Keratinocyte (primary cell): Measurements from ENCODE around the gene AOC1. TPM values are rescaled to one million over a fixed set of nuclear protein-coding genes. Genes with fewer than 3 reads are reported as not detected.

Source experiments
- DNase-seq: peaks from one replicate; pipeline ENCODE4 v3.0.0-alpha.2; 2011; ENCODE audit warnings: low read depth, missing footprints, low spot score
- FAIRE-seq: peaks from 2 replicates; lab custom pipeline; 2011; peaks lifted over from hg19 to GRCh38; lab: Jason Lieb, UNC
- H2AFZ ChIP-seq: 2 replicates; pipeline ENCODE4 v1.6.0; 2012; ENCODE audit warnings: low read length, control low read depth, inconsistent platforms; ENCODE audit not compliant: control insufficient read depth
- H3K27ac ChIP-seq: 2 replicates; pipeline ENCODE4 v1.5.1; 2011; ENCODE audit warnings: low read length; ENCODE audit not compliant: control insufficient read depth, insufficient read depth
- H3K27me3 ChIP-seq: 3 replicates; pipeline ENCODE4 v1.6.0; 2011; ENCODE audit warnings: low read length; ENCODE audit not compliant: control insufficient read depth, insufficient read depth; ENCODE audit errors: extremely low read depth
- H3K36me3 ChIP-seq, 2 experiments: 2 replicates in 1 of 2; 3 replicates in 1 of 2; pipeline ENCODE4 v1.5.1; 2011; ENCODE audit warnings: low read length in 2 of 2, mild to moderate bottlenecking in 1 of 2; ENCODE audit not compliant: control insufficient read depth in 2 of 2, insufficient read depth in 2 of 2; ENCODE audit errors: extremely low read depth in 1 of 2
- H3K4me1 ChIP-seq: 3 replicates; pipeline ENCODE4 v1.5.1; 2011; ENCODE audit warnings: low read length; ENCODE audit not compliant: control insufficient read depth, insufficient read depth; ENCODE audit errors: extremely low read depth
- H3K4me2 ChIP-seq: 3 replicates; pipeline ENCODE4 v1.6.0; 2011; ENCODE audit warnings: low read depth, low read length; ENCODE audit not compliant: control insufficient read depth, insufficient read depth; ENCODE audit errors: extremely low read depth
- H3K4me3 ChIP-seq, 3 experiments: fragments of 200-600 bp in 1 of 3; sonication (generic) in 1 of 3; 2 replicates in 2 of 3; 3 replicates in 1 of 3; pipeline ENCODE4 v1.5.1; 2011 to 2016; ENCODE audit warnings: low read length in 3 of 3, mild to moderate bottlenecking in 3 of 3, control low read depth in 2 of 3, inconsistent platforms in 1 of 3, low read depth in 1 of 3, mixed read lengths in 1 of 3, mixed run types in 1 of 3, moderate library complexity in 1 of 3; ENCODE audit not compliant: control insufficient read depth in 2 of 3, insufficient read depth in 2 of 3; ENCODE audit errors: extremely low read depth in 1 of 3
- H3K79me2 ChIP-seq: 2 replicates; pipeline ENCODE4 v1.6.0; 2012; ENCODE audit warnings: low read length; ENCODE audit not compliant: control insufficient read depth, insufficient read depth
- H3K9ac ChIP-seq: 3 replicates; pipeline ENCODE4 v1.6.0; 2011; ENCODE audit warnings: low read length; ENCODE audit not compliant: control insufficient read depth, insufficient read depth; ENCODE audit errors: extremely low read depth
- H3K9me1 ChIP-seq: 3 replicates; pipeline ENCODE4 v1.6.0; 2011; ENCODE audit warnings: low read length; ENCODE audit not compliant: control insufficient read depth, insufficient read depth; ENCODE audit errors: extremely low read depth
- H3K9me3 ChIP-seq: 2 replicates; pipeline ENCODE4 v1.5.1; 2012; ENCODE audit warnings: low read depth, low read length; ENCODE audit not compliant: control insufficient read depth
- H4K20me1 ChIP-seq: 3 replicates; pipeline ENCODE4 v1.6.0; 2011; ENCODE audit warnings: low read length; ENCODE audit not compliant: control insufficient read depth, insufficient read depth; ENCODE audit errors: extremely low read depth
- CTCF ChIP-seq, 3 experiments: IDR thresholded peaks in 1 of 3; conservative IDR thresholded peaks in 1 of 3; optimal IDR thresholded peaks in 1 of 3; 2 replicates in 2 of 3; 3 replicates in 1 of 3; pipeline versions ENCODE3 to v1.5.1; 2011; ENCODE audit warnings: low read length in 3 of 3, mild to moderate bottlenecking in 3 of 3, moderate library complexity in 2 of 3, control low read depth in 1 of 3, inconsistent platforms in 1 of 3; ENCODE audit not compliant: insufficient read depth in 2 of 3; ENCODE audit errors: extremely low read depth in 1 of 3
- EZH2 ChIP-seq: IDR thresholded peaks from one replicate; pipeline ENCODE4 v1.6.1; 2012; ENCODE audit warnings: inconsistent platforms, mild to moderate bottlenecking, low read length, moderate library complexity
- dilution Hi-C: fragments of 300-500 bp; cut with MboI; formaldehyde crosslinking; loops from one replicate; pipeline ENCODE4 v1.7.0; 2020; ENCODE audit warnings: low sequenced_read_pairs; ENCODE audit not compliant: extremely low pct_ligation_motif_present
- polyA plus RNA-seq, 5 experiments: library from polyadenylated mRNA; depleted of rRNA in 3 of 5; stranded (reverse) in 3 of 5; stranded (forward) in 1 of 5; unstranded in 1 of 5; fragments of >200 nt; gene quantifications; 1 replicate in 1 of 5; 2 replicates in 3 of 5; 3 replicates in 1 of 5; pipeline versions ENCODE4 v1.2.1 to v1.2.3, GENCODE V29; 2011 to 2012; ENCODE audit warnings: missing spikeins in 2 of 5, low read depth in 1 of 5, low replicate concordance in 1 of 5

Gene AOC1
- polyA plus RNA-seq, 1 donor (not counting 4 experiments of a cell fraction or from before 2014, with no cell fraction given), result not detected

DNA sequence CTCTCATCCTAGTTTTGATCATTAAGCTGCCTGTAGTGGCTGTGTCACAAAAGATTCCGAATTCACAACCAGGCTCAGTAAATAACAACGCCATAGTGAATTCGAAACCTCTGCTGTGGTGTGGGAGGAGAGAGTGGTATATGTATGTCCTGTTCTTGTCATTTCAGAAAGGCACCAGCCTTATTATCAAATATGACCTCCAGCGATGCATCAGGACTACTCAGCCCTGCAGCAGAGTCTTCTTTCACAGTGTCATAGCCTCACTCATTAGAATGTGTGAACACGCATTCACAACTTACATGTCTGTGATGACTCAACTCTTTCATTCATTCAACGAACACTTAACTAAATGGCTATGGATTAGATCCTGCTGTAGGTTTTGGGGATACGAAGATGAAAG, 15.3 kb downstream of the AOC1 start:
- Histone ChIP-seq H3K27ac (no peak overlapping the region), H3K4me2 (no peak overlapping the region), H2AFZ (no peak overlapping the region), H4K20me1 (no peaks in the 10 kb centered on the region), H3K27me3 (no peaks in the 10 kb centered on the region), H3K79me2 (no peaks in the 10 kb centered on the region), H3K9ac (no peak overlapping the region), H3K9me3 (no peaks in the 10 kb centered on the region), H3K36me3 (no peaks in the 10 kb centered on the region), H3K9me1 (no peaks in the 10 kb centered on the region), H3K4me1 (no peaks in the 10 kb centered on the region), H3K4me3 (no peak overlapping the region)
- DNase-seq, result no peak
- TF ChIP-seq CTCF (optimal IDR thresholded peaks at IDR 0.05 in 1 of 3, IDR thresholded peaks at IDR 0.05 in 1 of 3, conservative IDR thresholded peaks at IDR 0.05 in 1 of 3; ENCODE audit: extremely low read depth in 1 of 3, insufficient read depth in 2 of 3, low read length in 3 of 3) (no peak), EZH2 (no peak)
- dilution Hi-C loops, result no loop called here
- FAIRE-seq, result no peak

DNA sequence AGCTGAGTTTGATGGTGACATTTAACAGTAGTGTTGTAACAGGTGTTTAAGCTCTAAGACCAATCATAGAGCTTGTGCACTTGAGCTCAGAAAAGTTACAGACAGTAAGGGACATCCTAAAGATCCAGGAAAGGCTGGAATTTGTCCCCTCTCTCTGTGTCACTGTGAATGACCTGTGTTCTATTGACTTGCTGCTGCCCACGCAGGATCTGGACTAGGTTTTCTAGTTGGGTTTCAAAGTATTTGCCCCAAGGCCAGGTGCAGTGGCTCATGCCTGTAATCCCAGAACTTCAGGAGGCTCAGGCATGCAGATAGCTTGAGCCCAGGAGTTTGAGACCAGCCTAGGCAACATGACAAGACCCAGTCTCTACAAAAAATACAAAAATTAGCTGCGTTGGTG, 17.1 kb downstream of the AOC1 start:
- no peak overlapping the region for H3K4me2 ChIP-seq
- DNase-seq, result no peak
- H3K4me3 ChIP-seq, result no peak overlapping the region
- H3K27ac ChIP-seq, result no peak overlapping the region
- H3K27me3 ChIP-seq, result no peaks in the 10 kb centered on the region
- H3K36me3 ChIP-seq, result no peaks in the 10 kb centered on the region
- no peaks in the 10 kb centered on the region for H3K9me1 ChIP-seq
- H3K79me2 ChIP-seq, result no peaks in the 10 kb centered on the region
- no peaks in the 10 kb centered on the region for H3K4me1 ChIP-seq
- H3K9ac ChIP-seq, result no peak overlapping the region
- no peak for TF ChIP-seq EZH2
- TF ChIP-seq CTCF (optimal IDR thresholded peaks at IDR 0.05 in 1 of 3, IDR thresholded peaks at IDR 0.05 in 1 of 3, conservative IDR thresholded peaks at IDR 0.05 in 1 of 3; ENCODE audit: extremely low read depth in 1 of 3, insufficient read depth in 2 of 3, low read length in 3 of 3), result no peak
- dilution Hi-C loops, result no loop called here
- H2AFZ ChIP-seq, result no peak overlapping the region
- no peaks in the 10 kb centered on the region for H4K20me1 ChIP-seq
- no peak for FAIRE-seq
- H3K9me3 ChIP-seq, result no peaks in the 10 kb centered on the region
